Kidney capillary endothelial cell (primary cell): ENCODE measurements around the gene AFAP1L1.

Experiments used
- DNase-seq: peaks from one replicate; pipeline ENCODE4 v3.0.0-alpha.2; 2018; ENCODE audit warnings: low spot score

AFAP1L1 gene

DNA sequence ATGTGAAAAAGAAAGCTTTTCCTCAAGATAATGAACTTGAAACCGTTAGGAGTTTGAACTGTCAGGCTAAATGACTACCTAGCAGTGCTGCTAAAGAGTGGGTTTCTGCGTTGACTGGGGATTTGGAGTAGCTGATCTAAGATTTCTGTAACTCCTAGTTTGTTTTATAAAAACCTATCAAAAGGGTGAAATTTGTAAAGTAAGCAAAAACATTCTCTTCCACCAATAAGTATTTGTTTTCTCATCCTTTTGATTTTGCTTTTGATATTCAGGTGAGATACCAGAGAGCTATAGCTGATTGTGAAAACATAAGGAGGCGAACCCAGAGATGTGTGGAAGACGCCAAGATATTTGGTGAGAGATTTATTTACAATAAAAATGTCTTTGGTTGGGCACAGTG, 77.7 kb downstream of the AFAP1L1 start:
- DNase-seq: no peak

- no peak for DNase-seq
Observed at GRCh38 chr5:149352169-149352568, 80.5 kb downstream of the AFAP1L1 start.

DNA sequence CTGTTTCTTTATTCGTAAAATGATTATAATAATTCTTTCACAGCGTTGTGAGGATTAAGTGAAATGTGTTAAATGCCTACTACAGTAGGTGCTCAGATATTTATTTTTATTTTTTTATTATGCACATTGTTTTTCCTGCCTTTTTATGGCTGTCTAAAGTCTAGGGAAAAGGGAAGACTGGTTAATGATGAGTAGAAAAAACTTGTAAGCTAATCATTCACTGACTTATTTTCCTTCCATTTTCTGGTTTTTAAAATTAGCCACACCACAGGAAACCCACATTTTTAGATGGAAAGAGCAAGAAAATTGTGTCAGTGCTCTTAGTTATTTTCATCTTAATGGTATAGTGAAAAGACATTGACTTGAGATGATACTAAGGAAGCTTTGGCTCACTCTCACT, 82.3 kb downstream of the AFAP1L1 start:
- DNase-seq: no peak

GRCh38 chr5:149355688-149356087, 84.0 kb downstream of the AFAP1L1 start:
- no peak for DNase-seq

DNA sequence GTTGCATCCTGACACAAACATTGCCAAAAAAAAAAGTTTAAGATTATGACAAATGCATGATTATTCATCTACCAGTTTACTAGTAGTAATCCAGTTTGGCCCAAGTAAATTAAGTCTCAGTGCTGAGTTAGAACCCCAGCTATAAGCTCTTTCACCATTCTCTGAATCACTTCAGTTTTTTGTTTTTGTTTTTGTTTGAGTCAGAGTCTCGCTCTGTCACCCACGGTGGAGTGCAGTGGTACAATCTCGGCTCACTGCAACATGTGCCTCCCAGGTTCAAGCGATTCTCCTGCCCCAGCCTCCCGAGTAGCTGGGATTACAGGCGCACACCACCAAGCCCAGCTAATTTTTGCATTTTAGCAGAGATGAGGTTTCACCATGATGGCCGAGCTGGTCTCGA, 84.7 kb downstream of the AFAP1L1 start:
- DNase-seq: no peak

GRCh38 chr5:149357370-149358293, 86.0 kb downstream of the AFAP1L1 start, which contains the start of gene PCYOX1L:
Gene PCYOX1L, plus strand, starts transcription at chr5:149358046. Its CDS starts 23 bp downstream, at chr5:149358069.
- peak; percentile 89 for DNase-seq

- DNase-seq: no peak
Observed at GRCh38 chr5:149358294-149358651, 86.6 kb downstream of the AFAP1L1 start.

GRCh38 chr5:149358868-149359495, 87.3 kb downstream of the AFAP1L1 start:
- DNase-seq: no peak

DNA sequence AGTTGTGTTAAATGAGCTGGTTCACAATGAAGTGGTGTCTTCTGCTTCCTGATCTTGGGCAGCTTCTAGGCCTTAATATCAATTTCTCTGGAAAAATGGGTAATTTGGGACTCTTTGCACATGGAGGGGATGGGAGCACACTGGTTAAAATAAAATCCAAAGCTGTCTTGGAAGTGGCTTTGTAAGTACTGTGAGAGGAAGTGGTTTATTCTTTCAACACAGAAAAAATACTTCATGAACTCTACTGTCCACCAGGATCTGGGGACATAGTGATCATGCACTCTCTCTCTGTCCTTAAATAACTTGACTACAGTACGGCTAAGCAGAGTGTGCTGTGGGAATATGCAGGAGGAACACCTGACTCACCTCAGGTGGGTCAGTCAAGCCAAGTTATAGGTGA, 88.6 kb downstream of the AFAP1L1 start:
- DNase-seq: no peak

DNA sequence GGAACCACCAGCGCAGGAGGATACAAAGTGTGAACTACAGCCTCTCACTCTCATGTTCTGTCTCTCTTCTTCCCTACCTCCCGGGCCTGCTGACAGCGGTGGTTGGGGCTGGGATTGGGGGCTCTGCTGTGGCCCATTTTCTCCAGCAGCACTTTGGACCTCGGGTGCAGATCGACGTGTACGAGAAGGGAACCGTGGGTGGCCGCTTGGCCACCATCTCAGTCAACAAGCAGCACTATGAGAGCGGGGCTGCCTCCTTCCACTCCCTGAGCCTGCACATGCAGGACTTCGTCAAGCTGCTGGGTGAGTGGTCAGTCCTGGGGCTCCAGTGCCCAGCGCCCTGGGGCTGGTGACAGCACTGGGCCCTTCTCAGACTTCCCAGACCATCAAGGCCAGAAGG, 90.9 kb downstream of the AFAP1L1 start:
- no peak for DNase-seq

GRCh38 chr5:149363358-149363757, 91.7 kb downstream of the AFAP1L1 start:
- DNase-seq: no peak

GRCh38 chr5:149363936-149364335, 92.3 kb downstream of the AFAP1L1 start:
- DNase-seq: no peak

GRCh38 chr5:149364719-149365118, 93.1 kb downstream of the AFAP1L1 start:
- no peak for DNase-seq

DNA sequence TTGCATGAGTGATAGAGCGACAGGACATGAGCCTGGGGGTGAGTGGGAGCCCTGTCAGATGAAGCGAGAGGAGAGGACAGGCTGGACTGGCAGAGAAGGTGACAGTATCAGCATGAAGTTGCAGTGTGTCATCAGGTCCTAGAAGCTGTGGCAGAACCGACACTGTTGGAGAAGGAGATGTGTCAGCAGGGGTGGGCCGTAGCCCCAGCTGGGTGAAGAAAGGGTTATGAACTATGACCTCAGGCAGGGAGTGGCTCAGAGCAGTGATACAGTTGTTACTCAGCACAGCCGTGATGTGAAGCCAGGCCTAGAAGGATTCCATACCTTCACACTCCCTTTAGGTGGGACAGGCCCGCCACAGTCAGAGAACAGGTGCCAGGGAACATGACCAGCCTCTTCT, 93.8 kb downstream of the AFAP1L1 start:
- DNase-seq: no peak

GRCh38 chr5:149366169-149366729, 94.6 kb downstream of the AFAP1L1 start:
- no peak for DNase-seq

DNA sequence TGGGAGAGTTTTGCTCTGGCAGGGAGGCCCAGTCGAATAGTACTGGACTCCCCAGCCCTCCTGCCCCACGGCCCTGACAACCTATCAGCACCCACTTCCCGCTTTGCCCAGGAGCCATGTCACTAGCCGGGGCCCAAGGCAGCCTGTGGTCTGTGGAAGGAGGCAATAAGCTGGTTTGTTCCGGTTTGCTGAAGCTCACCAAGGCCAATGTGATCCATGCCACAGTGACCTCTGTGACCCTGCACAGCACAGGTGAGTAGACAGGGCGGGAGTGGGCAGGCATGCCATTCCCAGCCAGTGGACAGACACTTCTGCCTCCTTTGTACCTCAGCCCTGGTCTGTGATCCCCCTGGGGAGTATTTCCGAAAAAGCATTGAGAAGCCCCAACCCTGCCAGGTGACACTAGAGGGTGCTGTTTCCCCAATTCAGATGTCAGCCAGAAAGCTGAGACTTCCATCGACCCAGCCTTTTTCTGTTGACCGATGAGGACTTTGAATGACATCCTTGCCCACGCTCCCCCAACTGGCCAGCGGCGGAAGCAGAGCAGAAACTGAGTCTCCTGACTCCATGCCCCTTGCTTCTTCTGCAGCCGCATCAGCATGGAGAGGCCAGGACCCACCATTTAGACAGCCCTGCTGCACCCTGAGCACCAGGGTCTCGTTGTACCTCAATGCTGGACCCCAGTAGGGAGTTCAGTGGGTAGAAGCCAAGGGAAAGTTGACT, 95.8 kb downstream of the AFAP1L1 start:
- peak; percentile 77 for DNase-seq

DNA sequence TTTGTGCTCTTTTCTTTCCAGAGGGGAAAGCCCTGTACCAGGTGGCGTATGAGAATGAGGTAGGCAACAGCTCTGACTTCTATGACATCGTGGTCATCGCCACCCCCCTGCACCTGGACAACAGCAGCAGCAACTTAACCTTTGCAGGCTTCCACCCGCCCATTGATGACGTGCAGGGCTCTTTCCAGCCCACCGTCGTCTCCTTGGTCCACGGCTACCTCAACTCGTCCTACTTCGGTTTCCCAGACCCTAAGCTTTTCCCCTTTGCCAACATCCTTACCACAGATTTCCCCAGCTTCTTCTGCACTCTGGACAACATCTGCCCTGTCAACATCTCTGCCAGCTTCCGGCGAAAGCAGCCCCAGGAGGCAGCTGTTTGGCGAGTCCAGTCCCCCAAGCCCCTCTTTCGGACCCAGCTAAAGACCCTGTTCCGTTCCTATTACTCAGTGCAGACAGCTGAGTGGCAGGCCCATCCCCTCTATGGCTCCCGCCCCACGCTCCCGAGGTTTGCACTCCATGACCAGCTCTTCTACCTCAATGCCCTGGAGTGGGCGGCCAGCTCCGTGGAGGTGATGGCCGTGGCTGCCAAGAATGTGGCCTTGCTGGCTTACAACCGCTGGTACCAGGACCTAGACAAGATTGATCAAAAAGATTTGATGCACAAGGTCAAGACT, 96.5 kb downstream of the AFAP1L1 start:
- DNase-seq: no peak

DNA sequence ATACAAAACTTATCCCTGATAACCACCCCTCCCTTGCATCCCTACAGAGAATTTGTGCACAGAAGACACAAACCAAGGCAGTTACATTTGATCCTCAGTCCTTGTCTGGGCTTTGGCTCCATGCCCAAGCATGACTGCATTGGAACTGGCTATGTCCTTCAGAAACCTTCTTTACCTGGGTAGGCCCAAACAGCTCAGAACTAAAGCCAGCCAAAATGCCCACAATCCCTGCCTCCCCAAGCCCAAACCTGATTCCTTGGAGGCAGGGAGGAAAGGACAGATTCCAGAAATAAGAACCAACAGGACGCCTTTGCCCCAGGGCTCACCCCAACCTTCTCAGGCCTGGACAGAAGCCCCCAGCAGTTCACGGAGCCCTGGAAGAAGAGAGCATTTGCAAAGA, 99.2 kb downstream of the AFAP1L1 start:
- no peak for DNase-seq

GRCh38 chr5:149371296-149371962, 99.8 kb downstream of the AFAP1L1 start:
- peak; percentile 39 for DNase-seq

- DNase-seq: no peak
Observed at GRCh38 chr5:149372076-149372795, 100.6 kb downstream of the AFAP1L1 start.

- DNase-seq: no peak
Observed at GRCh38 chr5:149372932-149373331, 101.3 kb downstream of the AFAP1L1 start.
